GM18858 (cell line): ENCODE data around the gene UBR3.

ENCODE experiments used
- ATAC-seq: cut with Tn5 transposase; IDR thresholded peaks from one replicate; pipeline ENCODE4 v1.9.1; 2021; ENCODE audit not compliant: unreplicated experiment

UBR3 gene

DNA sequence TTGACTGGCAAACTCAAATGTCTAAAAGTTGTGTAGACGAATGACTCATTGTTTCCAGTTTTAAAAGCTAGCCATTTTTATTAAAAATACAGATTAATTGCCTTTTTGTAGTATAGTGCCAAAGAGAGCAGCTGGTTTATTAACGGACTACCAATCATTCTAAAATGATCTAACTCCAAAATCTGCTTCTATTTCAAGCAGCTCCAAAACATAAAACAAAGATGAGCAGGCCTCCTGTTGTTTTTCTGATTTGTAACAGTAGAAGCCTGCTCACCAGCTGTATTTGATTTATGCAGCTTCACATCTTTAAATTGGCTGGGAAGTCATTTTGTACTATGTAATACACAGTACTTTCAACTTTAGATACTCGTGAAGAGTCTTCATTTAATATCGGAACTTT lies 171.8 kb downstream of the UBR3 start:
- ATAC-seq, result no peak

DNA sequence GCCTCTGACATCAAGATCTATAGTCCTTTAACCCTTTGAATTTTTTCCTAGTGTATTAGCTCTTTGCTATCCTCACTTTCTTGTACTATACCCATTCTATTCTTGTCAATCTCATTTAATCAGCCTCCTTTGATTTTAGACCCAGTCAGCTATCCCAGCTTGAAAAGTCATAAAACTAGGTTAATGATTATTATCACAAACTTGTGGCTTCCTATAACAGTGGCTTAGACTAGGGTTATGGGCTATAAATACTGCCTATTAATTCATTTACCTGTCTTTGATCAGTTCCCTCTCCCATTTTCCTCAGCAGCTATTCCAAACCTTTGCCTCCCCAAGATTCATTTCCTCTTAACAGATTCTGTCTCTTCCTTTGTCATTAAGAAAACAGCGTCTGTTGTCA lies 174.8 kb downstream of the UBR3 start:
- ATAC-seq, result no peak

DNA sequence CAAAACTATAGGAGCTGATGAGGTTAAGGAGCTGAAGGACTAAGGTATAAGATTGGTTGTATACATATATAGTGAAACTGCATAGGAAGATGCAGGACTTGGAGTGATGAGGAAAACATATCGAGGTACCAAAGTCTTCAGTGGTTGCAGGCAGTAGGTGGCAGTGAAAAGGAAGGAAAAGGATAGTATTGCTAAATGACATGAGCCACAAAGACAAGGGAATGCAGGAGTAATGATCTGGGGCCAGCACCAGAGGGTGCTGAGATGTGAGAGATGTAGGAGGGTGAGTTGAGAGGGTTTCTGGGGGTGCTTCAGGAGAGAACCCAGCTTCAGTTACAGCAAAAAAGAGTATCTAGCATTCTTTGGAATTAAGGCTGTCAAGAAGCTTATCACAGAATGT lies 178.4 kb downstream of the UBR3 start:
- ATAC-seq, result no peak

DNA sequence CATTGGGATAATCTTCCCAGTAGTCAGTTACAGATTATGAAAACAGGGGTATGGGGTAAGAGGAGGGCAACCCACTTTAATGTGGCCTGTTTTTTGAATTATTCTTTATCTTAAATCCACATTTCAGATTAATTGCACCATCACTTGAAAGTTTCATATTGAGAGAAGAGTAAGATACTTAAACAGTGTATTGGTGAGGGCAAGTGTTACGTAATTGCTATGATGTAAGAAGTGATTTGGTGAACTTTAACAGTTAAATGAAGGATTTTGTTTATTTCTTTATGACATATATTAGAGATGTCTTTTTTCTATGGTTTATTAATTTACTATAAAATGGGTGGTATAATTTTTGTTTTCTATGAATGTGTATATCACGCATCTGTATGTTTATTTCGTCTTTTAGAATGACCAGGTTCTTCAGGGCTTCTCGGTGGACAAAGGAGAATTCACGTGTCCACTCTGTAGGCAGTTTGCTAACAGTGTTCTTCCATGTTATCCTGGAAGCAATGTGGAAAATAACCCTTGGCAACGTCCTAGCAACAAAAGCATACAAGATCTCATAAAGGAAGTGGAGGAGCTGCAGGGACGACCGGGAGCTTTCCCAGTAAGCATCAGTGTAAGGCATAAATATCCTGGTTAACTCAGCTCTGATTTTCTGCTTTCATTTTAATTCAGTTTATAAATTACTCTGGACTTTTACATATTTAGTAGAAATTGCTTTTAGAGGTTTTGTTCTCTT lies 179.5 kb downstream of the UBR3 start:
- ATAC-seq, result no peak

DNA sequence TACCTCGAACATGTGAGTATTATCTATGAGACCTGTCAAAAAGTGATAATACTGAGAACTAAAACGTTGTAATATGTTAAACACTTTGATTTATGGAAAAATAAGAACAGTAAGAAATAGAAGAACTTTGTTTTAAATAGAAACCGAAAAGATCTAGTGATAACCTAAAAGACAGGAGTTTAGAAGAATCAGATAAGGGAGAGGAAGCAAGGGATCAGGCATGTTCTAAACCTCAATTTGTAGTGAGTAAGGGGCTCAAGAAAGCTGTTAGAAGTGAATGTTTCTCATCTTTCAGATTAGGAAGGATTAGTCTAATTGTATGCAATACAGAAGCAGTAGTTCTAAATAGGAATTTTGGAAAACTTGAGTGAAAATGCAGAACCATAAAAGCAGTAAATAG lies 182.0 kb downstream of the UBR3 start:
- no peak for ATAC-seq

DNA sequence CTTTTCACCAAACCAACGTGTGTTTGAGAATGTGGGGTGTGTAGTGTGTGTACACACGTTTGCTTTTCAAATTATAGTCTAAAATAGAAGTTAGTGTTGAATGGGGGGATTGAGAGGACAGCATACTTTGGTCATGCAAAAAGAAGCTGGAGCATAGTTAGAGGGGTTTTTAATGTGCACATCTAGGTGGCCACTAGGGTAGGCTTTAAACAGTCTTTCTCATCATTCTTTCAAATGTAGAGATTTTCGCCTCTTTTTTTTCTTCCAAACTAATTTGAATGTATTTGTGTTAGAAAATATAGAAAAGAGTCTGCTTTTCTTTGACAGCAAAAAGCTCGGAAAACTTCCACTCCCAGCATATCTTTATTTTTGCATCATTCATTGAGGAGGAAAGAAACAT lies 185.5 kb downstream of the UBR3 start:
- no peak for ATAC-seq

DNA sequence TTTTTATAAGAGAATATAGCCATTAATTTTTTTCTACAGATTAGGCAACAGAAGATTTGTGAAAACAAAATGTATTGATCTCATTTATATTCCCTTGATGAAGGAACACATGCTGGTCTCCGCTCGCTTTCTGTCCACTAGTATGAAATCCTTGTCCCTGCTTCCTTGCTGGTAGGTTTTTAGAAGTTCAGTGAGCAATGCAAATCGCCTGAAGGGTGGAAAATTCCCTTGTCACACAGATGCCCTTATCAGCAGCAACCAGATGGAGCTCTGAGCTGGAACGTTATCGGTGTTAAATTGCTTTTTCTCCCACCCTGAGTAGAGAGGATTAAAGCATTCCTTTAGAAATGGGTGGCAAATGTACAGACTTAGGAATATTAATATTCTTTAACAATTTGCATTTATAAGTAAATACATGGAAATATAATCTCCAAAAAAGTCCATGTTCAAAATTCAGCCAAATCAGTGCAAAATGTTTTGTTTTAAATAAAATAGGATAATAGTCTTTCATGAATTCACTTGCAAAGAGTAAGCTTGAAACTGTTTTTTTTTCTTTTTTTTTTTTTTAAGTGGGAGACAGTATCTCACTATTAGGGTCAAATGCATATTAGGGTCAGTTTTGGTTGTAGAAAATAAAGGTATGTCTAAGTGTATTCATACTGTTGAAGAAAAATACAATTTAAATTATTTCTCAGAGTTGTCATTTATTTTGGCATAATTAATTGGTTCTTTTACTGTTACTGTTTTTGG lies 186.7 kb downstream of the UBR3 start:
- no peak for ATAC-seq

DNA sequence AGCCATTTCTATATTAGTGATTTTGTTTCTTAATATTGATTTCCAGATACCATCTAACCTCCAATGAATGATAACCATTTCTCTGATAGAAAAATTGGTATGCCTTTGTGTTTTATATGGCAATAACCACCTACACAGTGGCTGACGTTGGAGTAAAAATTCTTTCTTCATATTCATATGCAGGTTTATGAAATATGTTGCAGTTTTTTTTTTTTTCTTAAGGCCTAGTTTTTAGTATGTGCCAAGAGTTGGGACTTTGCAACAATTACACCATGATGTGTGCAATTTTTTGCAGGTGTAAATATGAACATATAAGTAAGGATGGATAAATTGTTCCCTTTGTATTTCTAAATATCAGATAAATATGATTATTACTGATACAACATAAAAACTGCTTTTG lies 187.5 kb downstream of the UBR3 start:
- no peak for ATAC-seq

DNA sequence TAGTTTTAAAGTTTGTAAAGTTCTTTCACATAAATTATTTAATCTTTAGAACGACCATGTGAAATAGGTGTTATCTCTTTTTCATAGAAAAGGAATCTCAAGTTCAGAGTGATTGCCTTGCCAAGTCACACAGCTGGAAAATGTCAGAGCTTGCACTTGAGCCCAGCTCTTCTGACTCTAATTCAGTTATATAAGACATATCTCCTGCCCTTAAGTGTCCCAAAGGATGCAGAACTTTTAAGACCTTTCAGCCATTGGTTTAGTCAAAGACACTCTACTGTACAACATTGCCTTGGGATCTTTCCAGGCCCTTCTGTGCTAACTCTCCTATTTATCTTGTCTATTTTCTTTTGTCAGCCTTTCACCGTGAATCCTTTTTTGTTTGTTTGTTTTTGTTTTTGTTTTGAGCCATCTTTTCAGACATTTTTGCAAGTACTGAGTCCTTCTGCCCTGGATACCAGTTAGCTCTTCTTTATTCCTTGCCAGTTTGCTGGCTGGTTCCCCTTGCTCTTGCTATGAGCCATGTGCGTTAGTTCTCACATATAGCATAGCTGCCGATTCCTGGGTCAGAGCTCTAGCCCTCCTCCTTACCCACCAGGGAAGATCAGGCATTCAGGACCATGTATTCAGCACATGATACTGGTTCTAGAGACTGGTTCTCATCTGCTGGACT lies 190.7 kb downstream of the UBR3 start:
- ATAC-seq, result no peak

DNA sequence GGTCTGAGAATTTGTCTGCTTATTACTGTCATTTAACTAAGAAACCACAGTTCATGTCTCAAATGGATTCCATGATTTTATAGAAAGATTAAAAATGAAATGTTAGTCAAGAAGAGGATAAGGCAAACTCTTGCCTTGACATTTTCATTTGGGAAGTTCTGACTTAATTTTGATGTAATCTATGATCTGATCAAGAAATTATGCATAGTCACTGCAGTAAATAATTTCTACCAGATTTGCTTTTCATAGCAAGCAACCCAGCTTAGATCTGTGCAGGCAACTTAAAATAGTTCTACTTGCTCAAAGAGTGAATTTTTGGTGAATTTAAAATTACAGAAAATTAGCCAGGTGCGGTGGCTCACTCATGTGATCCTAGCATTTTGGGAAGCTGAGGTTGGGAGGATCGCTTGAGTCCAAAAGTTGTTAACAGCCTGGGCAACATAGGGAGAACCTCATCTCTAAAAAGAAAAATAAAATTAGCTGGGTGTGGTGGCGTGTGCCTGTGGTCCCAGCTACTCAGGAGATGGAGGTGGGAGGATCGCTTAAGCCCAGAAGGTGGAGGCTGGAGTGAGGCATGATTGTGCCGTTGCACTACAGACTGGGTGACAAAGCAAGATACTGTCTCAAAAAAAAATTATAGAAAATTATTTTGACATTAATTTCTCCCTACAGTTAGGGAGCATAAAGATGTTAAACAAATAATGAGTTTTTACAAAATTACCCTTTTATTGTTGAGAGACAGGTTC lies 192.0 kb downstream of the UBR3 start:
- no peak for ATAC-seq

DNA sequence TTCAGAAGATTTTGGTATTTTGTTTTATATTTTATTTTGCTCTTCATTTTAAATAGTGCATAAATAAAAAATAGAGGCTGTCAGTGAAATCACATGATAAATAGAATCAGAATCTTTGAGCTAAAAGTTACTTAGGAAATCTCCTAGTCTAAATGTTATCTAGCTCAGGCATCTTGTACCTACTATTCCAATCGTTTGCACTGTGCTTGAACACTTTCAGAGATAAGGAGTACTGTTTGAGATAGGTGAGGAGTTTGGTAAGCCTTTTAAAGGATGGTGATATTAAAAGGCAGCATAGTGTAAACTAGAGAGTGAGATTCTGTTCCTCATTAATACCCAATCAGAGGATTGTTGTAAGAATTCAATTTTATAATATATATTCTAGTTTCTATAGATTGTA lies 193.5 kb downstream of the UBR3 start:
- ATAC-seq, result no peak

DNA sequence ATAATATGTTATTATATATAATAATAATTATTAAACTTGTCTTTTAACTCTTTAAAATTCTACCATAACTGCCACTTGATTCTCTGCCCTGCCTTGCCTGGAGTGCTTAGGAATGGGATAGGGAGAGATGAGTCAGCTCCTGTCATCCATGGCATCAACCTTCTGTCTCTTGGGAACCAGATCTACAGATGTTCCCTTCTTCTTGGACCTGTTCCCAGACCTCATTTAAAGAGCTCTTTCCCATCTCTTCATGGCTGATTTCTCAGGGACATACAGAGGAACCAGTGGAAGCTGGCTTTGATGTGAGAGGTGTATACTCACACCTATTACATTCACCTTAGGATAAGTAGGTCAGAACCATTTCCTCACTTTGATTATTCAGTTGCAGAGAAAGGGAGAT lies 195.4 kb downstream of the UBR3 start:
- ATAC-seq, result no peak

DNA sequence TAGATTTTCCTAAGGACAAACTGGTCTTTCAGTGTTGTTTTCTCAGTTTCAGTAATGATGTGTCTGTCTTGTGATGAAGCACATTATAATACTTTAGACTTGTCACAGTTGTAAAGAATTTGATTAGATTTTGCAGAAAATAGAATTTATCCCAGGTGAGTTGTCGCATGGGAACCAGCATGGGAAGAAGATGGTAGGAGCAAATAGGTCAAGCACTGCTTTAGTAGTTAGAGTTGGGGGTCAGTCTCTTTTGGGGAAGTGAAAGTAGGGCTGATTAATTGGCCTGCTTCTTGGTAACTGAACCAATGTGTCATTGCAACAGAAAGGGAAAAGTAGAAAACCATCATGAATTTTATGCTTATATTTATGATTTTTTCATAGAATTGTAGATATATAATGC lies 197.5 kb downstream of the UBR3 start:
- ATAC-seq, result no peak

DNA sequence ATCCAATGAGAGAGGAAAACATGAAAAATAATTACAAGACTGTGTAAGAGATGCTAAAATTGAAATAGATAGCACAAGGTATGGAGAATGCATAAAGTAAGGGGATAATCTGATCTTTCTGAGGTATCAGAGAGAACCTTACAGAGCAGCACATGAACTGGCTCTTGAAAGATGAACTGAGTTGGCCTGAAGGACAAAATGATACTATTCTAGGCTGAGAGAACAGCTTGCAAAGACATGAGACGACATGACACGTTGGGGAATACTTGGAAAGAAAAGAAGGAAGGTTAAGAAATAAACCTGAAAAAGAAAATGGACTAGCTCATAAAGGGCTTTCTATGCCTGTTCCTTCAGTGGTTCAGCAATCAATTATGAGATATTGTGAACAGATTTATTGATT lies 198.0 kb downstream of the UBR3 start:
- no peak for ATAC-seq

DNA sequence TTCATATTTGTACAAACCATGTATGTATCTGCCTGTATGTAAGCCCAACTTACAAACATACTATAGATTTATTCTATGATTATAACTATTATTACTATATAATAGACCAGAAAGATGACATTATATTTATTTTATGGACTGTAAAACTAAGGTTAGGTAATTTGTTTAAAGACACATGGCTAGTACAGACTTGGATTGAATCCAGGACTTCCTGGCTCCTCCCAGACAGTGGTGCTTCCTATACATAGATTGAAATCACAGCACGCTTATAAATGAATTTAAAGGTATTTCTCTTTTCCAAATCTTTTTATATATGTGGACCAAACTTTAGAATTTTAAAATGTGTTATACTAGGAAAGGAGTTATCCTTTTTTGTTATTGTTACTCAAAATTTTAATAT lies 199.1 kb downstream of the UBR3 start:
- ATAC-seq, result no peak

DNA sequence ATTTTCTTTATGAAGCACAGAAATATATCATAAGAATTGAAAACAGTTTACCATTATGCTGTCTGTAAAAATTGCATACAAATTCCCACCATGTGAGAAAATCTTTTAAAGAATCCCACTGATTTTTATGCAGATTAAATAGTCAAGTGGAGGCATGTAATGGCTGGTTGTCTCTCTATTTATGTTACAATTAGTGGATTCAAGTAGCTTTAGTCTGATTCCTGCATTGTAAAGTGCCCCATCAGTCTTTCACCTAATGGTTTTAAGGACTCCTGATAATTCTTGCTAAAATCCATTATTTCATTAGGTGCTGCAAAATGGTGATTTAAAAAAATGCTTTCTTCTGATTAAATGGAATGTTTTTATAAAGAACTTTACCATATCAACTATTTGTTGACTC lies 202.3 kb downstream of the UBR3 start:
- no peak for ATAC-seq

DNA sequence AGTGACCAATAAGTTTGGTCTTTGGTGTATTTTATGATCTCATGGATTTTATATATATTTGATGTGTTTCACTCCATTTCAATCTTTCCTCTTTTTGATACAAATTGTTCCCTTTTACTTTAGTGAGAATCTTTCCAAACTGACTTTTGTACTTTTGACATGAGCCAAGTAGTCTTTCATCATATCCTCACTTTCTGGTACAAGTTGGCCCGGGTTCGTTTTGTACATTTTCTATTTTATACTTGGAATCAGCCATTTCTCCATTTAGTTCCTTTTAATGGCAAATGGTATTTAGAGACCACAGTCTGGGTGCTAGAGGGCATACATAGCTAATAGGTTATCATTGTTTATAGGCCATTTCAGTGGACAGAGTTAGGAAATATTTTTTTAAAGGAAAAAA lies 202.8 kb downstream of the UBR3 start:
- ATAC-seq, result no peak

DNA sequence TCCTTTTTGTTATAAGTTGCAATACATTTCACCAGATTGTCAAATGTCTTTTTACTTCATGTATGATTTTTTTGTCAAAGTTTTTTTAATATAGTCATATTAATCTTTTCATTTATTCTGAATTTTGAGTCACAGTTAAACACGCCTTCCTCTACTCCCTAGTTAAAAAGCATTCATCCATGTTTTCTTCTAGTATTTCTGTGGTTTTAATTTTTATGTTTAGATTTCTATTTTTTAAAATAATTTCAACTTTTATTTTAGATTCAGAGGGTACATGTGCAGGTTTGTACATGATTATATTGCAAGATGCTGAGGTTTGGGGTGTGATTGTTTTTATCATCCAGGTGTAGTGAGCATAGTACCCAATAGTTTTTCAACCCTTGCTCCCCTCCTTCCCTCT lies 204.0 kb downstream of the UBR3 start:
- ATAC-seq, result no peak

DNA sequence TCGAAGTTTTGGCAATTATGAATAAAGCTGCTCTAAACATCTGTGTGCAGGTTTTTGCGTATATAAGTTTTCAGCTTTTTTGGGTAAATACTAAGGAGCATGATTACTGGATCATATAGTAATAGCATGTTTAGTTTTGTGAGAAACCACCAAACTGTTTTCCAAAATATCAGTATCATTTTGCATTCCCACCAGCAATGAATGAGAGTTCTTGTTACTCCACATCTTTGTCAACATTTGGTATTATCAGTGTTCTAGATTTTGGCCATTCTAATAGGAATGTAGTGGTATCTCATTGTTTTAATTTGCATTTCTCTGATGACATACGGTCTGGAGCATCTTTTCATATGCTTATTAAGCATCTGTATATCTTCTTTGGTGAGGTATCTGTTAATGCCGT lies 207.3 kb downstream of the UBR3 start:
- ATAC-seq, result no peak

DNA sequence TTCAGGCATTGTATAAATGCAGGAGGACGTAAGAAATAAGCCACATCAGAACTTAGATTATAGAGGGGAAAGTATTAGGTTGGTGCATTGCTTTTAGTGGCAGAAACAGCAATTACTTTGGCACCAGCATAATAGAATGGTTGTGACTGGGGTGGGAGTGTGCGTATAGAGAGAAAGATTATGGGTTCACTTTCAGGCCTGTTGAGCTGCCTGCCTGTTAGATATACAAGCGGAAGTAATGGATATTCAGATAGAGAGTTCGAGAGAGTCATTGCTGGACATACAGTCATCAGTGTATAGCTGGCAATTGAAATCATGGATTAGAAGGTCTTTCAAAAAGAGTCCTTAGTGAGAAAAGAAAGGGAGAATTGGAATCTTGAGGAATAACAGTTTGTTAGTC lies 211.5 kb downstream of the UBR3 start:
- ATAC-seq, result no peak

DNA sequence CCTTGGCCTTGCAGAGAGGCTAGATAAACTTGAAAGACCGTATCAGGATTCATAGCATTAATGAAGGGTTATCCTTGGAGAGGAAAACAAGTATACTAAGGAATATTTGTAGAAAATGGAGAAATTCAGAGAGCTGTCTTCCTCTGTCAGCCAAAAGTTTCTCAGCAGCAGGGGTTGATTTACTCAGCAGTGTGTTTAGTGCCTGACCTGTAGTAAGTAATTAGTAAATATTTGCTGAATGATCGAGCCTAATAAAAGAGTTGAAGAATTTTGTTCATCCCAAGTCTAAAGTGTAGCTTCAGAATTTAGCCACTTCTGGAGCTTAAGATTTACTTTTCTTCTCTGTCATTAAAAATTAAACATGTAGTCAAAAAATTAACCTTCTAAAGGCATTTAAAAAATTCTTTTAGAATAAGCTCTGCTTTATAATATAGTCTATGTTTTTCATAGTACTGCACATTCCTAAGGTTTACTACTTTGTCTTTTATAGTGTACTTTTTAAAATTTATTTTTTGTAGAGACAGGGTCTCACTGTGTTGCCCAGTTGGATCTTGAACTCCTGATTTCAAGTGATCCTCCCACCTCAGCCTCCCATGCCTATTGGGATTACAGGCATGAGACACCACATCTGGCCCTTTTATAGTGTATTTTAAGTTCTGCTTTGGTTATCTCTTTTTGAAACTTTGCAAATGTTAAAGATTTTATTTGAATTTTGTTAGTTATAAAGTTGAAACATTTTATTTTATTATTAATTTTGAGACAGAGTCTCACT lies 212.3 kb downstream of the UBR3 start:
- ATAC-seq, result no peak
